ENCODE results near the gene SLC27A2.

- TF ChIP-seq EZH2 (IDR thresholded peaks at IDR 0.05; ENCODE audit: insufficient read depth, poor library complexity, severe bottlenecking) (no peak), EZH2phosphoT487 (IDR thresholded peaks at IDR 0.05; ENCODE audit: insufficient read depth, low read depth) (no peak)
Observed at GRCh38 chr15:50235794-50236193, 53.8 kb downstream of the SLC27A2 start.
